GM12878 (cell line): ENCODE data around the gene TTLL10.

ENCODE experiments used
- CREM ChIP-seq: IDR thresholded peaks from 2 replicates; pipeline ENCODE4 v1.6.1; 2014; ENCODE audit warnings: antibody characterized with exemption, low read depth
- CTCF ChIP-seq, 3 experiments: IDR thresholded peaks in 2 of 3; conservative IDR thresholded peaks in 1 of 3; 2 replicates each; pipeline ENCODE4 v1.5.1; 2011; ENCODE audit warnings: low read depth in 3 of 3, low read length in 3 of 3, mild to moderate bottlenecking in 3 of 3, control low read depth in 2 of 3, moderate library complexity in 2 of 3, inconsistent platforms in 1 of 3, mixed read lengths in 1 of 3; ENCODE audit not compliant: control insufficient read depth in 2 of 3, insufficient read depth in 1 of 3; ENCODE audit errors: extremely low read depth in 1 of 3
- KDM1A ChIP-seq: fragments of 200-600 bp; sonication (generic); IDR thresholded peaks from 2 replicates; pipeline ENCODE4 v1.6.1; 2016; ENCODE audit warnings: borderline replicate concordance
- POLR2A ChIP-seq: IDR thresholded peaks from 2 replicates; pipeline ENCODE4 v1.6.1; 2011; ENCODE audit warnings: low read depth, mild to moderate bottlenecking, low read length
- RAD21 ChIP-seq: IDR thresholded peaks from 2 replicates; pipeline ENCODE4 v1.6.1; 2011; ENCODE audit warnings: mild to moderate bottlenecking, low read depth, low read length, moderate library complexity; ENCODE audit not compliant: insufficient read depth
- RFX5 ChIP-seq: IDR thresholded peaks from 2 replicates; pipeline ENCODE4 v1.6.1; 2011; ENCODE audit warnings: low read depth, low read length, improper control_type of control experiment
- ZNF274 ChIP-seq: IDR thresholded peaks from one replicate; pipeline ENCODE4 v1.8.0; 2011; ENCODE audit not compliant: insufficient read length, insufficient read depth

DNA sequence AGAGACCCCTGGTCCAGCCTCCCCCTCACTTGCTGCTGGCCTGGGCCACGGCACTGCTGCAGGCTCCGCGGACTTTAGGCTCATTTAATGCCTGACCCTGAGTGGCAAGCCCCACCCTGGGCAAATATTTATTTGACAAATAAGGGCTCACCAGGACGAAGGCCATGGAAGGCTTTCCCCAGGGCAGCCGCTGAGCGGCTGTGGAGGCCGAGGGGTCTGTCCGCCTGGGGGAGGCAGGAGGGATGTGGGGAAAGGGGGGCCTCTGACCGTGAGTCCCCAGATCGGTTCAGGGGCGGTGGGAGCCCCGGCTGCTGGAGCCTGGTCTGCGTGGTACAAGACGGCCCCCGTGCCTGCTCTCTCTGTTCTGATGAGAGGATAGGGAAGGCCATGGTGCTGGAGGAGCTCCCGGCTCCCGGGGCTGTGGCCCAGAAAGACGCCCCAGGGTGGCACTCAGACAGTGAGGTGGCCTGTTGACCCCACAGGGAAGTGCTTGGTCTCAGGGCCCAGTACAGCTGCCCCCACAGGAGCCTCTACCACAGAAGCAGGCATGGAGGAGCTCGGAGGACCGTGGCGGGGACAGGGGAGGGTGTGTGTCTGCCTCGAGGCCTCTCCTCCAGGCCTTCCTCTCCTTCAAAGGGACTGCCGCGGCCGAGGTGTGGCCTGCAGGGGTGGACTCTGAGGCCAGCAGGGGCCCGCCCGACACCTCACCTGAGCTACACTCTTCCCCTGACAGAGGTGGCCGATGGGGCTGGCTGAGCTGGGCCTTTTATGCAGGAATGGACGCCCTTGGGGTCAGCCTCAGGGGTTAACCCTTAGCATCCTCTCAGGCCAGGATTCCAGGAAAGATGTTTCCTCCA is 48.7 kb upstream of the TTLL10 start:
- TF ChIP-seq CTCF (IDR thresholded peaks at IDR 0.05 in 2 of 3, conservative IDR thresholded peaks at IDR 0.05 in 1 of 3; ENCODE audit: control insufficient read depth in 2 of 3, extremely low read depth in 1 of 3, insufficient read depth in 1 of 3, low read depth in 3 of 3, low read length in 3 of 3) (no peak), KDM1A (no peak), RFX5 (no peak), POLR2A (no peak), CREM (no peak), ZNF274 (no peak), RAD21 (no peak)
